GM21515 (cell line): Measurements from ENCODE around the gene ZNF484.
"Not testable (repeated sequence)": the region's sequence is repeated elsewhere in the genome, so short reads cannot be mapped to it uniquely, and the experiment has no call there.

Experiments used
- ATAC-seq: cut with Tn5 transposase; IDR thresholded peaks from one replicate; pipeline ENCODE4 v1.9.1; 2021; ENCODE audit not compliant: unreplicated experiment

The ZNF484 gene

GRCh38 chr9:92877531-92878430, at the start of gene ZNF484:
ZNF484 (minus strand) TSS chr9:92878038; CDS start chr9:92875029, 3,009 bp downstream.
- ATAC-seq = peak; percentile 99

DNA sequence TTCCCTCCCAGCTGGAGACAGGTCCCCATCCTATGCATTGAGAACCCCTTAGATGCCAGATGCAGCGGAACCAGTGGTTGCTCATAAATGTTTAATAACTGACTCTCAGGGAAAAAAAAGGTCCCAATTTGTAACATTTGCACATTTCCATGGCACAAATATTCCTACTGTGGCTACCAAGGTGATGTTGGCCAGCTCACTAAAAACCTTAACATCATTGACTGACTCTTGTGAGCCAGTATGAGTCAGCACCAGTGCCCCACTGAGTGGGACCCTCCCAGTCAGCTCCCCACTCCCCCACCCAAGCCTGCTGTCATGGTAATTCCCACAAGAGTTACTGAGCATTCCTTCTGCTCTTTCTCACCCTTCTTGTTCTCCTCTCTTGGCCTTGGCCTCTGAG, 42.6 kb upstream of the ZNF484 start:
- no peak for ATAC-seq

DNA sequence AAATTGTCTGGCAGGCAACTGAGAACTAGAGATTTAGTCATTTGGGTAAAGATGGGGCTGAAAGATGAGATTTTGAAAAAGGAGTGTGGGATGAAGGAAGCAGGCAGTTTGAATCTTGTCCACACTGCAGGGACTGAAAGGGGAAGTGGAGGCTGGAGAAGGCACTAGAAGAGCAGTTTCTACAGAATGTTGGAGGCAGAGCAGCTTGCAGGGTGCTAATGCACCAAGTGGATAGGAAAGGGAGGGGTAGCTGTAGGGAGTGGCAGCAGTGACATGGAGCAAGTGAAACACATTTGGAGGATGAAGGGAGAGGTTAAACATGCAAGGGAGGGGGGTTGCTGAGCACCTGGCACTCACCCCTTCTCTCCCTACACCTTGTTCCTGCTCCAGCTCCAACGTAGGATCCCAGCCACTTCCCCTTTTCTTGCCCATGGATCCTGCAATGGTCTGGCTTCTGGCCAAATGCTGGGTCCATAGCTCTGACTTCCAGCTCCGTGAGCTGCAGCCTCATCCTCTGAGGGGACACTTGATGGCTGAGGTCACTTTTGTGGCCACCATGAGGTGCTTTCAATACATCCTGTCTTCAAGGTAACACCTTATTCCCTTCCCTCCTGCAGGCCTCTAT, 39.5 kb upstream of the ZNF484 start:
- no peak for ATAC-seq

GRCh38 chr9:92911511-92912475, 34.0 kb upstream of the ZNF484 start:
- no peak for ATAC-seq

GRCh38 chr9:92905137-92905536, 27.3 kb upstream of the ZNF484 start:
- not testable (repeated sequence) for ATAC-seq

DNA sequence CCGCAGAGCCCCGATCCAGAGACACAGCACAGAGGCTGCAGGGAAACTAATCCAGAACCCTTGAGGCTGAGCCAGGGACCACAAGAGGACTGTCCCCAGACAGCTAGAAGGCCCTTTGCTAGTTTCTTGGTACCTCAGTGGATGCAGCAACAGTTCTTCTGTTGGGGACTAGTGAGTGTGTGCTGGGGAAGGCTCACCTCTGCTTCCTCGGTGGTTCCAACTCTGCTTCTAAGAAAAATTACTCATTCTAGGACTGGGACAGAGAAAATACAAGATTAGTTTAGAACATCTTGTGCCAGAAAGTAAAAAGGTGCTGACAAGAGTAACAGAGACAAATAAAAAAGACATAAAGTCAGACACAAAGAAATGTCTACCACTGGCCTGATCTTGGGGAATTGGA, 19.5 kb upstream of the ZNF484 start:
- no peak for ATAC-seq

DNA sequence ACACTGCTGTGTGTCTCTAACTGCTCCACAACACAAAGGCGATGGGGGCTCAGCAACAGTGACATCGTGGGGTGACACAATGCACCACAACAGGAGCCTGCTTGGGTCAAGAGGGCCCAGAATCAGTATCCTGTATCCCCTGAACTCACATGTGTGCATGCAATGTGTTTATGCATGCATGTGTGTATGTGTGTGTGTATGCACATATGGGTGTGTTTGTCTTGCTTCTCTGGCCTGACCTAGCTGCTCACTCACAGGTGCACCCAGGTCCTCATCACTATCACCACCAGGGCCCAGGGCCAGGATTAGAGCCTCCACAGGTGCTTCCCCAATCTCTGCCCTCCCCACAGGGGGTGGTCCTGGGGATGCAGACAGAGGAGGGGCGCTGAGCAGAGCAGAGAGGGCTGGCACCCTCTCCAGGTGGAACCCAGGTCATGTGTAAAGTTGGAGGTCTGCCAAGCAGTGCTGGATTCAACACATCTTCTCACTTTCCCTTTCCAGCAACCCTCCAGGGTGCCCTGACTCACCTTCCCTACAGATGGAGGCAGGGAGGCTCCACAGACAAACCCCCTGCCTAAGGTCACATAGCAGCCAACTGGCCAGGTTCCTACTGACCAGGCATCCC, 18.1 kb upstream of the ZNF484 start:
- no peak for ATAC-seq

DNA sequence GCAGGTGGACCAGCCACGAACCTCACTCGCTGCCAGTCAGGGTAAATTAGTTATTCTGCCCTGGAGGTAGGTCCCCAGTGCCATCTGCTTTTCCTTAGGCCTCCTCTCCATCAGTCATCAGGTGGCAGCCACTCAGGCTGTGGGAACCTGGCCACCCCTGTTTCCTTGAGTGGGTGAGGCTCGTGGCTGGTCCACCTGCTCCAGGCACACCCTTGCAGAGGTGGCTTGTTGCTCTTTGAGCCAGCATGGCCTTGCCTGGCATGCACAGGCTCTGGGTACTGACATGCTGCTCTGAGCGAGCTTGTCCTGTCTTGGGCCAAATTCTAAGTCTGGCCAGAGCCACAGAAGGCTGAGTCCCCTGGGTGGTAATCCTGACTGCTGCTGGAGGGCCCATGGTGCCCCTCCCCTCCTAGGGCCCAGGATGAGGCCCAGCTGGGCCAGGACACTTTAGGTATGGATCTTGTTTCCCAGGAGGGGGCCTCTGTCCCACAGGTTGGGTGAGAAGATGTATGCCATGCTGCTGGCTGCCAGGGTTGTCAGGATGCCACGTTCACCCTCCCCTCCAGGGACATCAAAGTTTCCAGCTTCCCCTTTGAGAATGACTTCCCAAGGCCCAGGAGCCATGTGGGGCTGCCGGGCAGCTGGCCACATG, 17.0 kb upstream of the ZNF484 start:
- ATAC-seq = no peak

DNA sequence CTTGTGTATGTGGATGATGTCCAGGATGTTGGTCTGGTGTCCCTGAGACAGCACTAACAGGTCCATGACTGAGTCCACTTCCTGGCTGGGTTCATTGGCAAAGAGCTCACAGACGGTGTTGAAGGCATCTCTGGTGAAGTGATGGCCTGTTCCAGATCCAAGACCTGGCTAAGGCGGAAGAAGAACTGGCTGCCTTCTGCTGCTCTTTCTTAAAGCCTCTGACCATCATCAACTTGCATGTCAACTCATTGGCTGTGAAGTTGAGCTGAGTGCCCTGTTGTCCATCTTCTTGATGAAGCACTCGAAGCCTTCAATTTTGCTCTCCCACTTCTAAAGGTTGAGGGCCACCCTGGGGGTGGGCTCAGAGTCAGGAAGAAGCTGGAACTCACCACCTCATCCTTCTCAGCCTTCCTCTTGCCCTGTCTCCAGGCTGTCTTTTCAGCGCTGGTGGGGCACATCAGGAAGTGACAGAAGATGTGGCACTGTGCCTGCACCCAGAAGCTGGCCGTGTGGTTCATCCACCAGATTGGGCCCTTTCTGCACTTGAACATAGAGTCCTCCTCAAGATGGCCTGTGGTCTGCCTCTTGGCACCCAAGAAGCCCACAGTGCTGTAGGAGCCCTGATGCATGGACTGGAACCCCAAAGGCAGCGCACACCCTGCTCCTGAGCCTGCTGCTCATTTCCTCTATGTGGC, 16.2 kb upstream of the ZNF484 start:
- not testable (repeated sequence) for ATAC-seq

GRCh38 chr9:92892276-92892675, 14.4 kb upstream of the ZNF484 start:
- not testable (repeated sequence) for ATAC-seq

DNA sequence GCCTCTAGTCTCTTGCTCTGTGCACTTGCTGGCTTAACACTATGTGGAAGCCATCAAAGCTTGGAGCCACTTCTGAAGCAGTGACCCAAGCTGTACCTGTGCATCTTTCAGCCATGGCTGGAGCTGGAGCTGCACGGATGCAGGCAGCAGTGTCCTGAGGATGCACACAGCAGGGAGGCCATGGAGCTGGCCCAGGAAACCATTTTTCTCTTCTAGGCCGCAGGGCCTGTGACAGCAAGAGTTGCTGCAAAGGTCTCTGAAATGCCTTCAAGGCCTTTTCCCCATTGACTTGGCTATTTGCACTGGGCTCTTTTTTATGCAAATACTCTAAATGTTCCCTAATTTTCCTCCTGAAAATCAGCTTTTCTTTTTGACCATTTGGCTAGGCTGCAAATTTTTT, 12.9 kb upstream of the ZNF484 start:
- ATAC-seq = no peak

DNA sequence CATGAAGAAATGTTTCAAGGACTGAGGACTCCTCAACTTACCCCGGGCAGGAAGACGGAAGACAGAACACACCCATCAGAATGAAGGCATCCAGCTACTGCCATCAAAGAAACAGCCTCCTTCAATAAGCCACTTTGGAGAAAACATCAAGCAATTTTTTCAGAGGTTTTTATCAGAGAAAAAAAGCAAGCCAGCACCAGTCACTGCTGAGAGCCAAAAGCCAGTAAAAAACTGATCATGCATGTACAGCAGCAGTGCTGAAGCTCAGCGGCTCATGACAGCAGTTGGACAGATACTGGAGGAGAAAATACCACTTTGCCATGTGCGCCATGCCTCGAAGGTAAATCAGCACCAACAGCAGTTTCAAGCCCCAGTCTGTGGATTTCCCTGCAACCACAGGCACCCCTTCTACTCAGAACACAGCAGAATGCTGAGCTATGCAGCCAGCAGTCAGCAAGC, 10.1 kb upstream of the ZNF484 start:
- ATAC-seq = no peak

DNA sequence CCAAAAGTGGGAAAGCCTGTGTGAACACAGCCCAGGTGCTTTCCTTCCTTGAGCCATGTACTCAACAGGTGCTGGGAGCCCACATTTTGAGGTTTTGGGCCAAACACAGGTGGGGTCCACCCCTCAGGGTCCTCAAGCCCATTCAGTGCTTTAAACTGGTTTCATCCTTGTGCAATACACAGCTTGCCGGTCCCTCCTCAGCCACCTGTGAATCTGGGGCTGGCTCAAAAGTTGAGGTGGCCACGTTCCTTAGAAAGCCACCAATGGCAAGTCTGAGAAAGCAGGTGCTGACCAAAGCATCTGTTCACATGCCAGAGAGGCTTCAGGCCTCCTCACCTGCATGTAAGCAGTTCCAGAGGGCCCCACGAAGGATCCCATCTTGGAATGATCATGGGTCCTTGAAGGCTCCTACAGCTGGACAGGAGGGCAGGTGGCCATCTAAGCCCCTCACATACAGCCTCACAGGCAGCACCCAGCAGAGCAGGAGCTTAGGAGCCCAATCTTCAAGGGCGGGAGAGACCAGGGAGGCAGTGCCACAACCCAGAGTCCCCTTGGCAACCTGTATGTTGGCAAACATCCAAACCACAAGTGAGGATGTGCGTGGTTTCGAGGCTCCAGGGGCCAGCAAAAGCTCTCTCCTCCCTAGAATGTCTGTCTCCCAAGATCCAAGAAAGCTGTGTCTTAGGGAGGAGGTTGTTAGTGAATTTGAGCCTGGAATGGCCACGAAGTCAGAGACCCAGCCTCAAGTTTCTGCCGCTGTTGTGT, 9.2 kb upstream of the ZNF484 start:
- ATAC-seq = not testable (repeated sequence)

DNA sequence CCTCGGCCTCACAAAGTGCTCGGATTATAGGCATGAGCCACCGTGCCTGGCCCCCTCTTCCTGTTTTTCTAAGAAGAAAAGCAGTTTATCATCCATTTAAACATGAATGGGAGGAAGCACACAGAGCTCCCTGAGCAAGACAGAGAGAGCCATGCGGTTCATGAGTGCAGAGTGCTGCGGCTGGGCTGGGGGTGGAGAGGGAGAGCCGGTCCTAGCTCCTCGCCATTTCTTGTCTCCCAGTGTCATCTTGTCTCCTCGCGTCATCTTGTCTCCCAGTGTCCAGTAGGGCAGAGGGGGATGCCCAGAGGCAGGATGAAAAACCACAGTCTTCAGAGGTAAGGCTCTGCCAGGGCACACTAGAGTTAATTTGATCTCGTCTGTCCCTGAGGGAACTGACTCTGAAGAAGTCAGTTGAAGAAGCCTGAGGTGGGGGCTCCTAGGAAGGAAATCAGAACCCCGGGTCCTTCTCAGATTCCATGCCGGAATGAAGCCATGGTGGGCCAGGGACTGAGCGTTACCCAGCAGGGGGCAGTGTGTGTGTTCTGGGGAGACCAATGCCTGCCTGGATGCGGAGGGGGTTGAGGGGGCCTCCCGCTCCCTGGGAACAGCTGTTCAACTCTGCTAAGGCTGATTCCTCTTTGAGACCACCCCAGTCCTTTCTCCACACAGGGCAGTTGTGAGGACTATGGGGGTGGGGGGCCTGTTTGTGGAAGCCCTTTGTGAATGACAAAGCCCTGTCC, 6.0 kb upstream of the ZNF484 start:
- not testable (repeated sequence) for ATAC-seq

DNA sequence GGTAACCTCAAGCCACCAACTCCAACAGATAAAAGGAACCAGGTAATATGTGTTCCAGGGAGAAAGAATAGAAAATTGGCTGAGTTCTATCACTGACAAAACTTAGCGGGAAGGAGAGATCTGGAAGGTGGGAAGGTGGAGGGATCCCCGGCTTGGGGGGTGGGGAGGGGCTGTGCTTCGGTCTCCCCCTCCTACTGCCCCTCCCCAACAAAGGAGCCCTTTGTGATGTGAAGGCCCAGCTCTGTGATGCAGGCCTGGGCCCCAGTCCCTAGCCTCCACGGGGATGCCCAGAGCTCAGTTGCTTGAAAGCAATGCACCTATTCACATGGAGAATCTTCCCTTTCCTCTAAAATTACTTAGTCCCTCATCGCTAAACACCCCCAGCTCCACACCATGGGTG, 4.4 kb upstream of the ZNF484 start:
- ATAC-seq = no peak

- no peak for ATAC-seq
Measured at GRCh38 chr9:92875373-92875772, 2.5 kb downstream of the ZNF484 start.

DNA sequence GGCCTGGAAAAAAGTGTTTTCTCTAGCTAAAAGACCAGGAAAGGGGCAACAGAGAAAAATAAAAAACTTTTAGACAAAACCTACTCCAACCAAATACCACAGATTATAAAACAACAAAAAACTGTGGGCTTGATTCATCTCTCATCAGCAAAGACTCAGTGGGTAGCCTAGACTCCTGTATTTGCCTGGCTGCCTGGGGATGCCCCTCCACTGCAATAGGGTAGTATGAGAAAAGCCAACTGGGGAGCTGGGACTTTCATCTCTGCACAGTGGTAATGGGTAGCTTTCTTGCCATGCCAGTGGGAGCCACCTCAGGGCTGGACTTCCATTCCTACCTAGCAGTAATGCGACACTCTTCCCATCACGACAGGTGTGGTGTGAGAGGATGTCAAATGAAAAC, 7.5 kb downstream of the ZNF484 start:
- ATAC-seq = no peak

GRCh38 chr9:92866600-92866999, 11.2 kb downstream of the ZNF484 start:
- not testable (repeated sequence) for ATAC-seq
